GM12875 (cell line): ENCODE measurements around the gene SLC44A1.

Experiments used
- H3K4me3 ChIP-seq: one replicate; pipeline ENCODE4 v1.5.1; 2011; ENCODE audit warnings: low read depth, low read length, control low read depth
- CTCF ChIP-seq: IDR thresholded peaks from 2 replicates; pipeline ENCODE4 v1.5.1; 2011; ENCODE audit warnings: low read depth, mild to moderate bottlenecking, control low read depth, inconsistent platforms, low read length, moderate library complexity, borderline replicate concordance; ENCODE audit not compliant: insufficient read depth

Gene SLC44A1

GRCh38 chr9:105405514-105406131 lies 161.2 kb downstream of the SLC44A1 start:
- TF ChIP-seq CTCF, result no peak
- H3K4me3 ChIP-seq, result no peak overlapping the region

GRCh38 chr9:105406369-105406768 lies 161.9 kb downstream of the SLC44A1 start:
- TF ChIP-seq CTCF, result no peak
- no peak overlapping the region for H3K4me3 ChIP-seq

GRCh38 chr9:105413525-105413924 lies 169.1 kb downstream of the SLC44A1 start:
- no peak overlapping the region for H3K4me3 ChIP-seq
- no peak for TF ChIP-seq CTCF

- peak; percentile 75 for TF ChIP-seq CTCF
- H3K4me3 ChIP-seq, result no peak overlapping the region
Observed at GRCh38 chr9:105414947-105415661, 170.7 kb downstream of the SLC44A1 start.

GRCh38 chr9:105415662-105415980 lies 171.2 kb downstream of the SLC44A1 start:
- TF ChIP-seq CTCF, result no peak
- no peak overlapping the region for H3K4me3 ChIP-seq

- no peak overlapping the region for H3K4me3 ChIP-seq
- TF ChIP-seq CTCF, result no peak
Observed at GRCh38 chr9:105416840-105417239, 172.4 kb downstream of the SLC44A1 start.
